Adrenal gland (tissue), 12 donors: ENCODE measurements around the gene GGNBP2. TPM values are rescaled to one million over a fixed set of nuclear protein-coding genes. Genes with fewer than 3 reads are reported as not detected.
A peak's percentile ranks its signal among the peaks of the same experiment; 100 is the strongest.
"Not testable (repeated sequence)": the region's sequence is repeated elsewhere in the genome, so short reads cannot be mapped to it uniquely, and the experiment has no call there.

Experiments used
- DNase-seq, 7 donors: peaks; one replicate each; pipeline ENCODE4 v3.0.0-alpha.2; 2019 to 2020
- H3K27ac ChIP-seq, 5 donors: fragments of 200-600 bp; sonication (generic) in 4 of 5; 1 replicate in 3 of 5; 2 replicates in 2 of 5; pipeline versions ENCODE4 v1.5.1 to v1.8.0; 2016 to 2020; ENCODE audit warnings: mild to moderate bottlenecking in 1 of 5
- H3K27me3 ChIP-seq: fragments of 200-600 bp; 2 replicates; pipeline ENCODE4 v1.8.0; 2021
- H3K36me3 ChIP-seq, 2 donors: fragments of 200-600 bp; replicated peaks in 1 of 2; 1 replicate in 1 of 2; 2 replicates in 1 of 2; pipeline versions ENCODE4 v1.5.1 to v1.8.0; 2018 to 2022
- H3K4me1 ChIP-seq, 2 donors: fragments of 200-600 bp; replicated peaks in 1 of 2; 1 replicate in 1 of 2; 2 replicates in 1 of 2; pipeline versions ENCODE4 v1.5.1 to v1.8.0; 2018 to 2021
- H3K4me3 ChIP-seq, 4 donors: fragments of 200-600 bp; sonication (generic) in 3 of 4; one replicate each; pipeline ENCODE4 v1.5.1; 2016 to 2018
- H3K9me3 ChIP-seq, 3 donors: fragments of 200-600 bp; sonication (generic) in 1 of 3; replicated peaks in 1 of 3; 1 replicate in 2 of 3; 2 replicates in 1 of 3; pipeline versions ENCODE4 v1.5.1 to v1.8.0; 2016 to 2021
- CTCF ChIP-seq, 6 experiments: fragments of 450-650 bp in 4 of 6; fragments of 200-600 bp in 2 of 6; sonication (generic) in 1 of 6; IDR thresholded peaks; 1 replicate in 5 of 6; 2 replicates in 1 of 6; pipeline versions ENCODE4 v1.5.1 to v1.8.0; 2016 to 2021; ENCODE audit warnings: antibody characterized with exemption in 6 of 6, mild to moderate bottlenecking in 2 of 6, moderate library complexity in 1 of 6
- POLR2A ChIP-seq, 2 donors: fragments of 450-650 bp; IDR thresholded peaks; one replicate each; pipeline ENCODE4 v1.6.1; 2017; ENCODE audit warnings: antibody characterized with exemption in 2 of 2, mild to moderate bottlenecking in 2 of 2, moderate library complexity in 1 of 2
- WGBS, 4 donors: extraction: QIAGEN DNeasy Blood & Tissue Kit in 2 of 4; methylation state at CpG; one replicate each; pipeline versions ENCODE4 v1.1.5 to v1.1.7; 2013 to 2017; 5-methylcytosine and 5-hydroxymethylcytosine counted together
- intact Hi-C, 2 donors: fragments of 100-400 bp; cut with DNase I; formaldehyde crosslinking; loops; one replicate each; pipeline versions ENCODE4 v1.14.1 to v1.15.0; 2022 to 2023
- polyA plus RNA-seq, 3 donors: library from polyadenylated mRNA; stranded (reverse); fragments of 200-250 nt in 2 of 3; fragments of 350-450 nt in 1 of 3; fragmentation: Illumina TruSeq in 1 of 3; extraction: RNeasy Lipid Tissue Mini Kit (QIAGEN cat#74804) in 1 of 3; gene quantifications; one replicate each; pipeline ENCODE4 v1.2.3, GENCODE V29; 2013 to 2014
- total RNA-seq, 9 donors: library from RNA; depleted of rRNA in 4 of 9; stranded (reverse); fragments of >200 nt in 4 of 9; fragments of 120-200 nt in 1 of 9; fragmentation: NEBNext Ultra II Directional in 1 of 9; extraction: Animal tissue kit (Norgen Biotek cat#: 25700) in 1 of 9; gene quantifications; one replicate each; pipeline versions ENCODE4 v1.1.0 to v1.2.4, GENCODE V29; 2013 to 2023
- donor health status: healthy with polysubstance abuse.
- donor health status: Bipolar disorder and iron deficiency.
- donor health status: DM: yes; HTN: yes; CAD: no.
- donor health status: DM: no; HTN: no; CAD: no.
- donor health status: DM: no; HTN: no; CAD: no.
- donor health status: DM: yes; HTN: yes; CAD: no.

The GGNBP2 gene
- total and polyA plus RNA-seq, 12 donors: 30.4 to 87.3 (median 60.4) TPM

GRCh38 chr17:36600936-36601302 is 56.2 kb downstream of the GGNBP2 start:
- Histone ChIP-seq H3K4me1 (peaks cover 12 to 28% of the 10 kb centered on the region in 2 donors), H3K27me3 (no peaks in the 10 kb centered on the region), H3K27ac (peak overlapping the region in 4 of 5 donors; percentile 65 to 93 (median 80)), H3K9me3 (no peaks in the 10 kb centered on the region), H3K4me3 (peak overlapping the region in 2 of 4 donors; percentile 67 to 85), H3K36me3 (no peaks in the 10 kb centered on the region)
- intact Hi-C loops: no loop called here
- WGBS, 4 donors: 10 to 16% (median 15%) methylated on average over 5 to 10 of the region's 10 CpGs
- TF ChIP-seq CTCF (IDR thresholded peaks at IDR 0.05) (no peak), POLR2A (IDR thresholded peaks at IDR 0.05) (no peak)
- no peak for DNase-seq

GRCh38 chr17:36601303-36602029 is 56.7 kb downstream of the GGNBP2 start, which contains the start of gene MRM1:
TSS of gene MRM1 (plus strand) at chr17:36601583. CDS start at chr17:36601811, 228 bp downstream.
- H3K4me1 ChIP-seq: peaks cover 12 to 28% of the 10 kb centered on the region in 2 donors
- H3K9me3 ChIP-seq: no peaks in the 10 kb centered on the region
- WGBS, 4 donors: 0 to 1% (median 0%) methylated on average over 2 to 60 of the region's 60 CpGs
- peak within 1 kb of the TSS in 4 of 5 donors; percentile 65 to 93 (median 80) for H3K27ac ChIP-seq
- no peaks in the 10 kb centered on the region for H3K27me3 ChIP-seq
- H3K36me3 ChIP-seq: no peaks in the 10 kb centered on the region
- peak in 2 of 6 experiments; percentile 8 to 36 for TF ChIP-seq CTCF (IDR thresholded peaks at IDR 0.05)
- peak; percentile 8 to 80 for TF ChIP-seq POLR2A (IDR thresholded peaks at IDR 0.05)
- intact Hi-C loops: no loop called here
- H3K4me3 ChIP-seq: peak within 1 kb of the TSS; percentile 63 to 89 (median 76)
- DNase-seq: peak; percentile 93 to 96 (median 95)

- 3 to 6% (median 4%) methylated on average over 11 to 38 of the region's 38 CpGs for WGBS, 4 donors
- H3K27ac ChIP-seq: peak overlapping the region in 4 of 5 donors; percentile 65 to 93 (median 80)
- no peaks in the 10 kb centered on the region for H3K9me3 ChIP-seq
- H3K4me3 ChIP-seq: peak overlapping the region; percentile 63 to 89 (median 76)
- DNase-seq: peak in 2 of 7 donors; percentile 19 to 40
- H3K27me3 ChIP-seq: no peaks in the 10 kb centered on the region
- no peaks in the 10 kb centered on the region for H3K36me3 ChIP-seq
- H3K4me1 ChIP-seq: peaks cover 12 to 28% of the 10 kb centered on the region in 2 donors
- intact Hi-C loops: no loop called here
- TF ChIP-seq CTCF (IDR thresholded peaks at IDR 0.05): no peak
- TF ChIP-seq POLR2A (IDR thresholded peaks at IDR 0.05): no peak
Measured at GRCh38 chr17:36602030-36602748, 57.5 kb downstream of the GGNBP2 start.

- TF ChIP-seq CTCF (IDR thresholded peaks at IDR 0.05) (peak; percentile 46 to 69 (median 62)), POLR2A (IDR thresholded peaks at IDR 0.05) (no peak)
Measured at GRCh38 chr17:36602924-36603384, 58.2 kb downstream of the GGNBP2 start.

GRCh38 chr17:36605028-36605427 is 60.3 kb downstream of the GGNBP2 start:
- 90 to 95% (median 94%) methylated on average over 5 of the region's 5 CpGs for WGBS, 4 donors
- H3K27ac ChIP-seq, H3K27me3 ChIP-seq, H3K4me3 ChIP-seq, DNase-seq, intact Hi-C loops, H3K36me3 ChIP-seq, H3K9me3 ChIP-seq: not testable (repeated sequence)
- H3K4me1 ChIP-seq: peaks cover 12 to 39% of the 10 kb centered on the region in 2 donors

More at GRCh38 chr17:36602924-36603384, 58.2 kb downstream of the GGNBP2 start:
- peak overlapping the region in 1 of 4 donors; percentile 85 for H3K4me3 ChIP-seq
- no peaks in the 10 kb centered on the region for H3K27me3 ChIP-seq
- peak; percentile 55 to 81 (median 69) for DNase-seq
- peaks cover 12 to 28% of the 10 kb centered on the region in 2 donors for H3K4me1 ChIP-seq
- no peaks in the 10 kb centered on the region for H3K36me3 ChIP-seq
- no peaks in the 10 kb centered on the region for H3K9me3 ChIP-seq
- intact Hi-C loops: no loop called here
- H3K27ac ChIP-seq: no peak overlapping the region
- WGBS, 4 donors: 19 to 25% (median 21%) methylated on average over 4 to 5 of the region's 5 CpGs
